ENCODE data around the gene TRIM29.
"Not testable (repeated sequence)": the region's sequence is repeated elsewhere in the genome, so short reads cannot be mapped to it uniquely, and the experiment has no call there.

TRIM29 gene

DNA sequence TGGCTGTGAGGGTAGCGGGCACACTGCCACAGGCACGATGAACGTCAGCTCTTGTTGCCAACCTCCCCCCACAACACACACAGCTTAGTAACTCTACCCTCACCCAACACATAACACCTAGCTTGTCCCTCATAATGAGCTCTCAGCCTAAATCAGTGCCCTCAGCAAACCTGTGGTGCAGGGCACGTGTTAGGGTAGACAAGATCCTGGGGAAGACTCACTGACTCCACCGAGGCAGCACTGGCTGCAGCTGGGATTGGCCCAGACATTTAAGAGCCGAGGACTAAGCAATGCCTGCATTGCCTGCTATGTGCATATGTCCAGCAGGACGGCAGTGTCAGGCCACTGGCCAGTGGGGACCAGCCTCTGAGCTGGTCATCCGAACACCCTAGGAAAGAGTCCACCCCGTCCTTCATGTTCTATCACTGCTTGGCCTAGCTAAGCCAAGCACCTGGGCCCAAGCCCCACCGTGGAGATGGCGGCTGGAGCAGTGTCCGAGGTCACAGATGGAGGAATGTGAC lies 32.9 kb upstream of the TRIM29 start:
- no peak for DNase-seq

DNA sequence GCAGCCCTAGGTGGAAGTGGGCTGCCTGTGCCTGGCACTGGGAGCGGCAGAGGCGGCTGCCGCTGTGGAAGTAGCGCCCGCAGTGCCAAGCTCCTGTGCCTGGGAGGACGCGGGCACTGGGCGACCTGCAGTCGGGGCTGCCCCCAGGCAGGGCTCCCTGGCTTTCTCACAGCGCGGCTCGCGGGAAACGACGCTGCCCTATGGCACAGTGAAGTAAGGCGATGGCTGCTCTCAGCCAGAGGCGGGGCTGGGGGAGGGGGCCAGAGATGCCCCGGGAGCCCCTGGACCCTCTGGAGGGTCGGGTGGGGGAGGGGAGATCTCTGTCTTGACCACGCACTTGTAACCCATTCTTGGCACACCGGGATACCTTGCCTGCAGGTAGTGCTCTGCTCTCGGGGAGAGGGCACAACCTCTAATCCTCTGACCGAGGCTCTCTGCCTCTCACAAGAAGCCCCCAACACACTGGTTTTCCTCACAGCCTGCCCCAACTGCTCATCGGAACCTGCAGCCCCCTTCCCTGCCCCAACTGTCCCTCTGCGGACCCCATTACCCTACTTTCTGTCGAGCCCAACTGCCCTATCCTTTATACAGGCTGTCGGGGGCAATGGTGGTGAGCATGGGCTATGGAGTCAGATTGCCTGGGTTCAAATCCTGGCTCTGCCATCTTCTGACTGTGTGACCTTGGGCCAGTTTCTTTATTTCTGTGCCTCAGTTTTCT lies 32.2 kb upstream of the TRIM29 start:
- no peak for DNase-seq

DNA sequence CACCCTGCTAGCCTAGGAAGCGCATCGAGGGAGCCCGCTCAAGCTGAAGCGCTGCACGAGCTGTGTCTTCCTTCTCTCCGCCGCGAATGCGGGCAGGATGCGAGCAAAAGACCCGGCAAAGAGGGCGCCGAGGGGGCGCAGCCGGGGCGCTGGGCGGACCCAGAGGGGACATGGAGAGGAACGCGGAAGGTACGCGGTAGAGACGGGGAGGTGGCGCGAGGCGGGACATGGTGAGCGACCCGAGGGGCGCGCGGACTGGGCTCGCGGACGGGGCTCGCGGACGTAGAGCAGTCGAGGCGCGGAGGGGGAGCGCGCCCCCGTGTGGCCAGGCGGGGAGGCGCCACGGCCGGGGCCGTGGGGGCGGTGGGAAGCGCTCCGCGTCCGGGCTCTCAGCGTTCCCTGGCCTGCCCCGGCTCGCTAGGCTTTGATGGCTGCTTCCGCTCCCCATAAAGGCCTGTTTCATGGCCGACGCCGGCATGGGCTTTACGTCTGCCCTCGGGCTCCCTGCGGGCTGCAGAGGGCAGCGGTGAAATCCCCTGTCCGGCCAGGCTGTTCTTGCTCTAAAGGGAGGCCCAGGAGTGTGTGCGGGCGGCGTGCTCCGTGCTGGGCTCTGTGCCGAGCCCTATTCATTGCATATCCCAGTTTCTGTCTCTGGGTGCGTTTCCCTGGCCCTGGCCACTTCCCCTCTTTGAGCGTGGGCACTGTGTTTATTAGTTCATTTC lies 31.2 kb upstream of the TRIM29 start:
- peak; percentile 65 for DNase-seq

DNA sequence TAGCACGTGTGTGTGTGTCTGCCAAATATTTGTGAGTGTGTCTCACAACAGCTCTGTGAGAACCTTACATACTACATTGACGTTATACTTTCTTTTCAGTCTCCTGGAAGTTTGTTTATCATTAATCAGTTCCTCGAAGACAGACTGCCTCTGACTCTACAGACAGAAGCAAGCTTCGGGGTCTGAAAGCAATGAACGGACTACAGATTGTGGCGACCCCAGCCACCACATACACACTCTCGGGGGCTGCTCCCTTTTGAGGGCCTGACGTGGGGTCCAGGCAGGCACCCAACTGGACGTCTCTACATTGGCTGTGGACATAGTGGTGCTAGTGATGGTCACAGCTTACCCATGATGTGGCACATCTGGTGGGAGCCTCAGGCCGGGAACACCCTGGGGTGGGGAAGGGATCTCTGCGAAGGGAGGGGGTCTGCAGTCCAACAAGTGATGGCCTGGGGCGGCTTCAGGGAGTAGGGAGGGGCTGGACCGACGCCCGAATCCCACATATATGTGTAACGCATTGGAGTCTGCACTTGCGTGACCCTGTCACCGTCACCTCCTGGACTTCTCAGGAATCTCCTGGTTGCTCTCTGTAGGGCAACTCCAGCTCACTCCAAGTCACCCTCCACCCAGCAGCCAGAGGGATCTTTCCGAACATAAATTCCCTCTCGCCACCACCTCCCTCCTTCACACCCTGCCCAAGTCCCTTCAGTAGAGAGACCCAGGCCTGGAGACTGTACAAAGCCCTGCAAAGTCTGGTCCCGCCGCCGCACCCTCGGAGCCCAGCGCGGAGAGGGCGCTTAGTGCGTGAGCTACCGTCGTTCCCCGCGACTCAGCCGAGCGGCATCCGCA lies 30.4 kb upstream of the TRIM29 start:
- DNase-seq: no peak

DNA sequence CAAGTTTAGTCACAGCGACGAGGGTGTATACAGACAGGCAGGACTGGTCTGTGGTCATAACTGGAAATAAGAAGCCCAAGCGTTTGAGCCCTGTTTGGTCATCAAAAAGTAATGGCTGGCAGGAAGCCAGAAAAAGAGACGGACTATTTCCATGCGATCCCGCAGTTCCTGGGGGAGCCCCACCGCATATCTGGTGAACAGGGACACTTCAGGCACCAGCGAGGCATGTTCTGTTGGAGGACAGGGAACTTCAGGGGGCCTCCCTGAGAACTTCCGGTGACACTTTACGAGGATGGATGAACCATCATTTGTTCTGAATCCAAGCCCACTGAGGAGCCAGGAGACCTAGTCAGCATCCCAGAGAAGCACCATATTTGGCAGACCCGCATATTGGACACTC lies 29.7 kb upstream of the TRIM29 start:
- peak; percentile 48 for DNase-seq

DNA sequence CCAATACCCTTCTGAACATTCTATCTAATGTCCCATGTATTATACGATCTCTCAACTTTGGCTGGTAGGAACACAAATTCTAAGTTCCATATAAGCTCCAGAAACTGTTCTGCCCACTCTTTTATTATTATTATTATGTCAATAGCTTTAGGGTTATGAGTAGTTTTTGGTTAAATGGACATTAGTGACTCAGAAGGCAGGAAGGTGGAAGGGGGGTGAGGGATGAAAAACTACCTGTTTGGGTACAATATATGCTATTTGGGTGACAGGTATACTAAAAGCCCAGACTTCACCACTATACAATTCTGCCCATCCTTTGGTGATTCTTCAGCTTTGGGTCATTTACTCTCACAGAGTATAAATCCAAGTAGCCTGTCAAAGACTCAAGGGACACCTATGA lies 22.5 kb upstream of the TRIM29 start:
- no peak for DNase-seq

DNA sequence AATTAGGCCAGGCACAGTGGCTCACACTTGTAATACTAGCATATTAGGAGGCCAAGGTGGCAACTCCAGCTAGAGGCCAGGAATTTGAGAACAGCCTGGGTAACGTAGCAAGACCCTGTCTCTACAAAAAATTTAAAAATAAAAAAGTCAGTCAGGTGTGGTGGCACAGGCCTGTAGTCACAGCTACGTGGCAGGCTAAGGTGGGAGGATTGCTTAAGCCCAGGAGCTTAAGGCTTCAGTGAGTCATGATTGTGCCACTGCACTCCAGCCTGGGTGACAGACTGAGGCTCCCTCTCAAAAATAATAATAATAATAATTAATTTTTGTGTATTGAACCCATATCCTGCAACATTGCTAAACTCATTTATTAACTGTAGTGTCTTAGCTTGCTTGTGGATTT lies 15.3 kb upstream of the TRIM29 start:
- DNase-seq: no peak

DNA sequence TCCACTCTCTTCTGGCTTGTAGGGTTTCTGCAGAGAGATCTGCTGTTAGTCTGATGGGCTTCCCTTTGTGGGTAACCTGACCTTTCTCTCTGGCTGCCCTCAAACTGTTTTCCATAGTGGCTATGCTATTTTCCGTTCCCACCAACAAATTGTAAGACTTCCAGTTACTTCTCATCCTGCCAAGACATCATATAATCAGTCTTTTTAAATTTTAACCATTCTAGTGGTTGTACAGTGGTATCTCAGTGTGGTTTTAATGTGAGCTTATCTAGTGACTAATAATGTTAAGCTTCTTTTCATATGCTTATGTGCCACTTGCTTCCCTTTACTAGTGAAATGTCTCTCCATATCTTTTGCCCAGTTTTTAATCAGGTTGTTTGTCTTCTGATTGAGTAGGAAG lies 13.6 kb upstream of the TRIM29 start:
- DNase-seq: no peak

DNA sequence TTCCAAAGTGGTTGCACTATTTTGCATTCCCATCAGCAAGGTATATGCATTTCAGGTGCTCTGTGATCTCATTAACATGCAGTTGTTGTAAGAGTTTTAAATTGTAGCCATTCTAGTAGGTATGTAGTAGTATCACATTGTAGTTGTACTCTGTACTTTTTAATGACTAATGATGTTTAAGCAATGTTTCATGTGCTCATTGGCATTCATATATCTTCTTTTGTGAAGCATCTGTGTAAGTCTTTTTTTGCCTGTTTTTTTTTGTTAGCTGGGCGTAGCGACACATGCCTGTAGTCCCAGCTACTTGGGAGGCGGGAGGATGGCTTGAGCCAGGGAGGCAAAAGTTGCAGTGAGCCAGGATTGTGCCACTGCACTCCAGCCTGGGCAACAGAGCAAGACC lies 11.3 kb upstream of the TRIM29 start:
- no peak for DNase-seq

DNA sequence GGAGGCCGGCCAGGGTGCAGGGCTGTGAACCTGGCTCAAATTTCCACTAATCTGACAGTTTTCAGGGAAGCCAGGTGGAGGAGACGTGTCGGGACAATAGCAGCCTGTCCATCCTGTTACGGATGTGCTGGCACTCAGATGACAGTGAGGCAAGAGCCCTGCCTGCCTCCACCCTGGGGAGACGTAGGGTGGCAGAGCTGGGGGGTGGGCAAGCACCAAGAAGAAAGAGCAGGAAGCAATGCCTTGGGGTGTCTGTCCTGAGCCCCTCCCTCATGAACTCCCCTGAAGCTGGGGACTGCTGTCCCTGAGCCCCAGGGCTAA lies 10.0 kb upstream of the TRIM29 start:
- DNase-seq: no peak

DNA sequence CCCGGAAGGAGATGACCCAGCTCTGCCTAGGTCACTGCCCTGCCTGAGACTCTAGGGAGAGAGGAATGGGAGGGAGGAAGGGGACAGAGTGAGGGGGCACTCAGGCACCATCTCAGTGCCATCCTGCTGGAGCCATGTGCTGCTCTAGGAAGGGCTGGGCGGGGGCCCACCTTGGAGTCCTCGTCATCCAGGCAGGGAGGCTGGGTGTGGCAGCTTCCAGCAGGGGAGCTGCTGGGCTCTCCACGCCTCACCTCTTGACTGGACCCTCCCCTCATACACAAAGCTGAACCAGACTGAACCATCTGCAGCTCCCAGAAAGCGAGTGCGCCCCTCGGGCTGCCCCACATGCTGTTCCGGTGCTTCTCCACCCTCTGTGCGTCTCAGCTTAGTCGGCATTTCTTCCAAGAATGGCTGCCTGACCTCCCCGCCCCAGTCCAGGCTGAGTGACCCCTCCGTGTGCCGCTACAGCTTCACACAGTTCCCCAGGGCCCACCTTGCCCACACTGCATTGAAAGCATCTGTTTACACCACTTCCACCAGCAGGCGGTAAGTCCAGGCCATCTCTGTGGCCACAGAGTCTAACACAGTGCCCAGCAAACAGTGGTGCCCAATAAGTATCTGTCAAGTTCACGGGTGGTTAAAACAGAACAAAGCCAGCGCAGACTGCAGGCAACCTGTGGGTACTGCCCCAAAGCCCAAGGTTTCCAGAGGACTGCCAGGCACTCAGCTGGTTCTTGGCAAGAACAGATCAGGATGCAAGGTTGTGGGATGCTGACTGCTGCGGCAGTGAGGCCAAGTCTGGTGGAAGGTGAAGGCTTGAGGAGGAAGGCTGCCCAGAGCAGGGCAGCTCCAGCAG lies 9.4 kb upstream of the TRIM29 start:
- peak; percentile 17 for DNase-seq

DNA sequence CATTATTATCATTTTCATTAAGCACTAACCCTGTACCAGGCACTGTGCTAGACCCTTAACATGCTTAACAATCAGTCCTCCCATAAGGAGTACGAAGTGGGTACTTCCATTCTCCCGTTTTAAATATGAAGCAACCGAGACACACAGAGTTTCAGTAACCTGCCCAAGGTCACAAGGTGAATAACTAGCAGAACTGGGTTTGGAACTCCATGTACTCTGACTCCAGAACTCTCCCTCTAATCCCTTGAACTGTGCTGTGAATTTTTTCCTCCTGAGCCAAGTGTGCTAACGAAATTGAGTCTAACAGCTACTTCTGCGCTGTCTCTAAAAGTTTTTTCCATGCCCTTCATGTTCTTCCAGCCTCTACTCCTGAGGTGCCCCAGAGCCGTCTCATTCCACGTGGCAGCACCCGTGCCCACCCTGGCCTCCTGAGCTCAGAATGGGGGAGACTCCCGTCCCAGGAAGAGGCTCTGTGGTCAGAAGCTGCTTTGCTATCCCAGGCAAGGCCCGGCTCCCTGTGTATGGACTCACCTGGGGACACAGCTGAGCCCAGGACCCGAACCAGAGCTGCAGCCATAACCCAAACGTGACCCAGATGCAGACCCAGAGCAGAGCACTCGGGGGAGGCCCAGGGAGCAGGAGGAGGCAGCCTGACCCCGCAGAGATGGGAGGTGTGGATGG lies 8.6 kb upstream of the TRIM29 start:
- DNase-seq: no peak

DNA sequence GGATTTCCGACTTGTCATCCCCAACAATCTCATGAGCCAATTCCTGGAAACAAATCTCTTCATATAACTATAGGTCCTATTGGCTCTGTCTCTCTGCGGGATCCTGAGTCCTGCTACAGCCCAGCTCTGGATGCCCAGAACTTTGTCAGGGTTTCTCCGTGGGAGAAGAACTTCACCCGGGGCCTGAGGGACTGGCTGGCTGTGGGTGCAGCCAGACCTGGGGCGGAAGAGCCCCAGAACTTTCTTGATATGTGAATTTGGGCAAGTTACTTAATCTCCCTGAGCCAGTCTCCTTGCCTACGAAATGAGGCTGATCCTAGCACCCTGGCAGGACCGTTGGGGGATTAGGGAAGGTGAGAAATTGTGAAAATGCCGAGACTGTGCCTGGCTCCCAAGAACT lies 6.6 kb upstream of the TRIM29 start:
- DNase-seq: no peak

DNA sequence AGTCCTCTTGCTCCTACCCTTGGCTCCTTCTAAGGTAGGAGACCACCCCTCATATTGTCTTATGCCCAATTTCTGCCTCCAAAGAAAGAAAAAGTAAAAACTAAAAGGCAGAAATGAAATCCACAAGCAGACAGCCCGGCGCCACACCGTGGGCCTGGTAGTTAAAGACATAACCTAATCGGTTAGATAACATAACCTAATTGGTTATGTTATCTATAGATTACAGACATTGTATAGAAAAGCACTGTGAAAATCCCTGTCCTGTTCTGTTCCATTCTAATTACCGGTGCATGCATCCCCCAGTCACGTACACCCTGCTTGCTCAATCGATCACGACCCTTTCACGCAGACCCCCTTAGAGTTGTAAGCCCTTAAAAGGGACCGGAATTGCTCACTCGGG lies 5.6 kb upstream of the TRIM29 start:
- DNase-seq: not testable (repeated sequence)

DNA sequence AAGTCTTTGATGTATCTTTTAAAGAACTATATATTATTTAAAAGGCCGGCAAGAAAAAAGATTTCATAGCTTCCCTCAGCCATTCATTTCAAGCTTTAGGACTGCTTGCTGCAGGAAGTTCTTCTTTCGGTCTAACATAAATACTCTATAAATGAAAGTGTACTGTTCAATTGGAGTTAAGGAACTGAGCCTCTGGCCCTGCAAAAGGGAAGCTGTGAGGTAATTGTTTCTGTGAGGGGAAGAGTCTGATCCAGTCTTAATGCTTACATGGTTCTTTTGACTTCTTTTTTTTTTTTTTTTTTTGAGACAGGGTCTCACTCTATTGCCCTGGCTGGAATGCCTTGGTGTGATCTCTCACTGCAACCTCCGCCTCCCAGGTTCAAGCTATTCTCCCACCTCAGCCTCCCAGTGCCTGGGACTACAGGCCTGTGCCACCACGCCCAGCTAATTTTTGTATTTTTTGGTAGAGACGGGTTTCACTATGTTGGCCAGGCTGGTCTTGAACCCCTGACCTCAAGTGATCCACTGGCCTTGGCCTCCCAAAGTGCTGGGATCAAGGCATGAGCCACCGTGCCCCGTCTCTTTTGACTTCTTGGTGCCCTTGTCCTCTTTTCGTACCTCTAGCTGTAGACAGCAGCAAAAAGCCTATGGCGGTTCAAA lies 4.7 kb upstream of the TRIM29 start:
- DNase-seq: no peak

DNA sequence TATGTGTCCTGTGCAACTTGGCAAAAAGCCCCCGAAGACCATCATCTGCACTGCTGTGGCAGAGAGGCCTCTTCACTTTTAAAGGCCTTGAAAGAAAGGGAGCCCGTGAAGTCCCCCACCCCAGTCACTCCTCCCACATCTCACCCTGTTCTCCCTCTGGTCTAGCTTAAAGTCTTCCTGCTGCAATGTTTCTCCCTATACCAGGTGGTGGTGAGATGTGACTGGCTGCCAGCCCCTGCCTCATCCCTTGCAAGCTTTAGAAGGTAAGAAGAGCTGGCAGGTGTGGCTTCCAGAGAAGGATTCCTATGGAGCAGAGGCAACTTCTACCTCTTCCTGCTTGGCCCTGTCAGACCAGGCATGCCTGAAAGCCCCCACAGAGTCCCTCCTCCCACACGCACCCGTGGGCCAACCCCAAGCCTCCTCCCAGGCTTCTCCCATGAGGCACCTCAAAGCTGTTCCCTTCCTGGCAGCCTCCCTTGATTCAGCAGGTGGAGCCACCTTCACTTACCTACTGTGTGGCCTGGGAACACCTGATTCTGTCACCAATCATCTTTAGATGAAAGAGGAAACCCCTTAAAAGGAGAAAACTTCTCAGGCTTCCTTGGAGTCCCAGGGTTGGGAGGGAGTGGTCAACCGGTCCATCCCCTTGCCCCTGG lies 4.0 kb upstream of the TRIM29 start:
- DNase-seq: no peak

DNA sequence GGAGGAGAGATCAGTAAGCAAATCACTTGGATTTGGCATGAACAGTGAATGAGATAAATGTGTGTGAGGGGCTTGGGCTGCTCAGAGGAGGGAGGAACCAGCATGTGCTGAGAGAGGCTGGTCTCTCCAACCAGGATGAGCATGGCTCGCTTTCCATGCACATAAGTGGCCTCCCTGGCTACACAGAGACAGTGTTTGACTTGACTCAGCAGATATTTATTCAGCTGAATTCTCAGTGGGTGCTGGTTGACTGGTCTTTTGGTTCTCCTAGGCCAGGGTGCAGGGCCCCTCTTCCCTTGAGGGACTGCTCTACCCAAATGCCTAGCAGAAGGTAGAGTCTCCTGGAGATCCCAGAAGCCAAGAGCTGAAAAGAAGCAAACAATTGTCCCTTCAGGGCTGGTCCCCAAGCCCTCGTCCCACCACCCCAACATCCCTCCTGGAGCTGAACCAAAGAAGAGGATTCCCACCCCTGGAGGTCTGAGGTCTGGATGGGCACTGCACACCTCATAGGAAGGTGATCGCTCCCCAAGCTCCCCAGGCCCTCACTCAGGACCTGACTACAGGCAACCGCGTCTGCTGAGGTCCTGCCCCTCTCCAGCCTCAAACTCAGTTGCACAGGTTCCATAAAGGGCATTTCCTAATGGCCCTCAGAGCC lies 3.3 kb upstream of the TRIM29 start:
- DNase-seq: no peak

DNA sequence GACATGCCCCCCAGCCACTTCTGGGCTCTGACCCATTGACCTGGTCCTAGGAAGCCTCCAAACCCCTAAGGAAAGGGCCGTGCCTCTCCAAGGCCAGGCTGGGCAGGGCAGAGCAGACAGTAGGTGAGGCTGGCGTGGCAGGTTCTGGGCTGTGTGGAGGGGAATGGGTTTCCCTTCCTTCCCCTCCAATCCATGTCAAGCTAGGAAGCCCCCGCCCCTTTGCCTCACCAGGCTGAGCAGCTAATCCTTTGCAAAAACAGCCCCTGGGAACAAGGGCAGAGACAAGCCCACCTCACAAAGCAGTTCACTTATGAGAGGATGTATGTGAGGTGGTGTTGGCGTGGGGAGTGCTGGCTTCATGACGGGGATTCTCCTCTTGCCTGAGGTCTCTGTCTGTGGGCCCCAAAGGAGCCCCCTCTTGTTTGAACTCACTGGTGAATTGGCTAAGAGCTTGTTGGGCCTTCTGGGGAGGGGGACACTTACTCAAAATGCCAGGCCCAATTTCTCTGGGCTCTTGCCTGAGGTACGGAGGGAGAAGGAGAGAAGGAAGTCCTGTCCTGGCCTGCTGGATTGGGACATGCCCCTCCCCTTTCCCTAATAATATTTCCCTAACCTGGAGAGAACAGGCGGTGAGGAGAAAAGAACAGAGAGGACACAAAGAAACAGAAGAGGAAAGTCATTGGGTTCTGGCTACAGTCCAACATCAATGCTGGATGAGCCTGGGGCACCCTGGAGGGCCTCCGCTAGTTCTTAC lies 1.6 kb upstream of the TRIM29 start:
- no peak for DNase-seq

DNA sequence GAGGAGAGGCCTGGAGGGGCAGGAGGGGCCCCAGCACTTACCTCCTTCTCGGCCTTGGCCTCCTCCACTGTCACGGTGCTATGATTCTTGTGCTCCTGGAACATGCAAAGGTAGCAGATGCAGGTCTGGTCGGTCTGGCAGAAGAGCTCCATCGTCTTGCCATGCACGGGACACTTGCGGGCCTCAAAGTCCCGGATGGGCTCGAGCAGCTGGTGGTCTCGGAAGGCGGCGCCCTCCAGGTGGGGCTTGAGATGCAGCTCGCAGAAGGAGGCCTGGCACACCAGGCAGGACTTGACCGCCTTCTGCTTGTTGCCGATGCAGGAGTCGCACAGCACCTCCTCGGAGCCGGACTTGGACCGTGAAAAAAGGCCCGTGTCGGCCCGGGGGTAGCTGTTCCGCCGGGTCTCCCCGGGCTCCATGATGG lies 714 bp downstream of the TRIM29 start:
- DNase-seq: no peak

DNA sequence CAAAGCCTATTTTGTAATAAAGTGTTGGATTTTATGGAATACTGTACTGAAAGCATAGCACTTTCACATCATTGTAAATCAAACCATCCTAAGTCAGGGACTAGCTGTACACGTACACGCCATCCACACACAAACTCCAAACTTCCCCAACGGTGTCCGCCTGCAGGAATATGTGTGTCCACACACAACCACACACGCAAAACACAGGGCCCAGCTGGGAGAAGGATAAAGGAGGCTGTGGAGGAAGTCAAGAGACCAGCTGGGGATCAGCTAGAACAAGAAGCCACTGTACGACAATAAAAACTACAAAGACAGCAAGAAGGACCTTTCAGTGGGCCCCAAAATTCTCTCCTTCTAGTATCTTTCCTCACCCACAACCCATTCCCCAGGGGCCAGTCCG lies 1.6 kb downstream of the TRIM29 start:
- DNase-seq: no peak
